DOHH2 (cell line): ENCODE data around the gene ANKDD1B.

Experiments
- H3F3A ChIP-seq: fragments of 200-600 bp; sonication (generic), shearing (Covaris generic); 2 replicates; pipeline ENCODE4 v1.6.0; 2016; ENCODE audit warnings: antibody characterized with exemption, mild to moderate bottlenecking; ENCODE audit not compliant: control insufficient read depth, insufficient read depth
- H3K27ac ChIP-seq: fragments of 200-600 bp; sonication (generic); 2 replicates; pipeline ENCODE4 v1.5.1; 2014; ENCODE audit warnings: low read depth, mild to moderate bottlenecking, low read length, moderate library complexity
- H3K27me3 ChIP-seq: fragments of 200-600 bp; sonication (generic); 2 replicates; pipeline ENCODE4 v1.6.1; 2014; ENCODE audit warnings: mild to moderate bottlenecking, low read length, mixed read lengths; ENCODE audit not compliant: control insufficient read depth
- H3K36me3 ChIP-seq: fragments of 200-600 bp; sonication (generic); 2 replicates; pipeline ENCODE4 v1.6.1; 2014; ENCODE audit warnings: mild to moderate bottlenecking, low read length, moderate library complexity, mixed read lengths; ENCODE audit not compliant: control insufficient read depth
- H3K4me1 ChIP-seq: fragments of 200-600 bp; sonication (generic); 2 replicates; pipeline ENCODE4 v1.6.1; 2014; ENCODE audit warnings: mild to moderate bottlenecking, low read length, mixed read lengths; ENCODE audit not compliant: control insufficient read depth
- H3K4me2 ChIP-seq: fragments of 200-600 bp; sonication (generic); 2 replicates; pipeline ENCODE4 v1.6.0; 2014; ENCODE audit warnings: mild to moderate bottlenecking, low read length, moderate library complexity
- H3K4me3 ChIP-seq: fragments of 200-600 bp; sonication (generic); 2 replicates; pipeline ENCODE4 v1.5.1; 2014; ENCODE audit warnings: mild to moderate bottlenecking, low read length, mixed read lengths
- H3K79me2 ChIP-seq: fragments of 200-600 bp; sonication (generic); 2 replicates; pipeline ENCODE4 v1.6.1; 2014; ENCODE audit warnings: mild to moderate bottlenecking, low read length, mixed read lengths; ENCODE audit not compliant: control insufficient read depth
- H3K9me2 ChIP-seq: fragments of 200-600 bp; sonication (generic); replicated peaks from 2 replicates; pipeline ENCODE4 v1.6.1; 2014; ENCODE audit warnings: mild to moderate bottlenecking, low read length, mixed read lengths; ENCODE audit not compliant: control insufficient read depth
- H3K9me3 ChIP-seq: fragments of 200-600 bp; sonication (generic); 2 replicates; pipeline ENCODE4 v1.6.1; 2014; ENCODE audit warnings: antibody characterized with exemption, low read length, mixed read lengths; ENCODE audit not compliant: control insufficient read depth, insufficient read depth
- H4K20me1 ChIP-seq: fragments of 200-600 bp; sonication (generic); 2 replicates; pipeline ENCODE4 v1.6.0; 2014; ENCODE audit warnings: low read depth, mild to moderate bottlenecking, antibody characterized with exemption, low read length, moderate library complexity; ENCODE audit not compliant: control insufficient read depth, insufficient read depth
- EZH2phosphoT487 ChIP-seq: fragments of 200-600 bp; sonication (generic); IDR thresholded peaks from 2 replicates; pipeline ENCODE4 v1.6.1; 2017; ENCODE audit warnings: borderline replicate concordance, mild to moderate bottlenecking, antibody characterized with exemption, low read length, moderate library complexity, mixed read lengths
- TF ChIP-seq, protein P1 (sequence below): fragments of 200-600 bp; sonication (generic); IDR thresholded peaks from one replicate; pipeline ENCODE4 v1.5.1; 2014; ENCODE audit warnings: antibody characterized with exemption, mild to moderate bottlenecking, low read depth, low read length; ENCODE audit not compliant: poor library complexity, severe bottlenecking

The ANKDD1B gene

DNA sequence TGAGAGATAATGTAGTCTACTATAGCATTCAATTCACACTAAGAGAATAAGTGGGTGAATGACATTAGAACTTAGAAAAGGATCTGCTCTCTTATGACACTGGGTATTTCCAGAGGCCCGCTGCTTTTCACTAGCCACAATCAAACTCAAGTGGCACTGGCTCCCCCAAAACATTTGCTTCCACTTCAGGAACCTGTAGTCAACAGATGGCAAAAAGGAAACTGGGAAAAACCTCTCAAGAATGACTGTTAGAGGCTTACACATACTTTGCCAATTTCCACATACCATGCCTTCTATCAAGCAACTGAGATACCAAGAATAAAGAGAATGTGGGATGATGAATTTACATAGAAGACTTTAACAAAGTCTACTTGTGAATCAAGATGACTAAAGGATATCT, 94.8 kb downstream of the ANKDD1B start:
- no peak for TF ChIP-seq EZH2phosphoT487
- TF ChIP-seq, protein P1, sequence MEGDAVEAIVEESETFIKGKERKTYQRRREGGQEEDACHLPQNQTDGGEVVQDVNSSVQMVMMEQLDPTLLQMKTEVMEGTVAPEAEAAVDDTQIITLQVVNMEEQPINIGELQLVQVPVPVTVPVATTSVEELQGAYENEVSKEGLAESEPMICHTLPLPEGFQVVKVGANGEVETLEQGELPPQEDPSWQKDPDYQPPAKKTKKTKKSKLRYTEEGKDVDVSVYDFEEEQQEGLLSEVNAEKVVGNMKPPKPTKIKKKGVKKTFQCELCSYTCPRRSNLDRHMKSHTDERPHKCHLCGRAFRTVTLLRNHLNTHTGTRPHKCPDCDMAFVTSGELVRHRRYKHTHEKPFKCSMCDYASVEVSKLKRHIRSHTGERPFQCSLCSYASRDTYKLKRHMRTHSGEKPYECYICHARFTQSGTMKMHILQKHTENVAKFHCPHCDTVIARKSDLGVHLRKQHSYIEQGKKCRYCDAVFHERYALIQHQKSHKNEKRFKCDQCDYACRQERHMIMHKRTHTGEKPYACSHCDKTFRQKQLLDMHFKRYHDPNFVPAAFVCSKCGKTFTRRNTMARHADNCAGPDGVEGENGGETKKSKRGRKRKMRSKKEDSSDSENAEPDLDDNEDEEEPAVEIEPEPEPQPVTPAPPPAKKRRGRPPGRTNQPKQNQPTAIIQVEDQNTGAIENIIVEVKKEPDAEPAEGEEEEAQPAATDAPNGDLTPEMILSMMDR: no peak
- Histone ChIP-seq H3K36me3 (peaks cover 60% of the 10 kb centered on the region), H3F3A (no peaks in the 10 kb centered on the region), H3K9me2 (no peaks in the 10 kb centered on the region), H3K9me3 (peaks cover 4% of the 10 kb centered on the region; the same call in 1 of the 2 replicates), H3K27ac (no peak overlapping the region), H4K20me1 (no peaks in the 10 kb centered on the region), H3K79me2 (peaks cover 17% of the 10 kb centered on the region), H3K4me3 (no peak overlapping the region), H3K4me2 (no peak overlapping the region), H3K4me1 (no peaks in the 10 kb centered on the region), H3K27me3 (no peaks in the 10 kb centered on the region)

GRCh38 chr5:75706775-75707174, 95.5 kb downstream of the ANKDD1B start:
- no peak for TF ChIP-seq EZH2phosphoT487
- TF ChIP-seq, protein P1: no peak
- Histone ChIP-seq H4K20me1 (no peaks in the 10 kb centered on the region), H3K4me3 (no peak overlapping the region), H3K36me3 (peaks cover 62% of the 10 kb centered on the region), H3K79me2 (peaks cover 20% of the 10 kb centered on the region), H3K4me1 (no peaks in the 10 kb centered on the region), H3K9me3 (peaks cover 2% of the 10 kb centered on the region; the same call in 1 of the 2 replicates), H3K27me3 (no peaks in the 10 kb centered on the region), H3F3A (no peaks in the 10 kb centered on the region), H3K4me2 (no peak overlapping the region), H3K9me2 (no peaks in the 10 kb centered on the region), H3K27ac (no peak overlapping the region)

DNA sequence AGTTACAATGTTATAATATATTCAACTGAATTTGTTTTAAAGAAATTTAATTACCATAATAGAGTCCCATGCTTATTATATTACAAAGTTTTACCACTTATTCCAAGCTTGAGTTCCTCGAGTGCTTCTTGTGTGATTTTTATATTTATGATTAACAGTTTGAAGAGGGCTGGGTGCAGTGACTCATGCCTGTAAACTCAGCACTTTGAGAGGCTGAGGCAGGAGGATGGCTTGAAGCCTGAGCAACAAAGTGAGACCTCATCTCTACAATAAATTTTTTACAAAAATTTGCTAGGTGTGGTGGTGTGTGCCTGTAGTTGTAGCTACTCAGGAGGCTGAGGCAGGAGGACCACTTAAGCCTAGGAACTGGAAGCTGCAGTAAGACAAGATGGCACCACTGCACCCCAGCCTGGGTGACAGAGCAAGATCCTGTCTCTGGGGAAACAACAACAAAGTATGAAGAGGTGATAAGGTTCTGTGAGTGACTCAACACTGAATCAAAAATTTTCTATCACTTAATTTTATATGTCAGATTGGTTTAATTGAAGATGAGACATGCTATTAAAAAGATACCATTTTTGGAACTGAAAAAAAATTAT, 96.8 kb downstream of the ANKDD1B start:
- Histone ChIP-seq H3K27me3 (no peaks in the 10 kb centered on the region), H3K4me3 (no peak overlapping the region), H3K4me1 (no peaks in the 10 kb centered on the region), H4K20me1 (no peaks in the 10 kb centered on the region), H3K9me3 (no peaks in the 10 kb centered on the region), H3K79me2 (peaks cover 29% of the 10 kb centered on the region), H3K4me2 (no peak overlapping the region), H3K9me2 (no peaks in the 10 kb centered on the region), H3K27ac (no peak overlapping the region), H3F3A (no peaks in the 10 kb centered on the region), H3K36me3 (peaks cover 60% of the 10 kb centered on the region)
- no peak for TF ChIP-seq EZH2phosphoT487
- TF ChIP-seq, protein P1: no peak
